Measurements from ENCODE around the gene TSPAN18.

- no peak for TF ChIP-seq EZH2phosphoT487 (IDR thresholded peaks at IDR 0.05; ENCODE audit: unreplicated experiment)
- TF ChIP-seq CREB1 (CRISPR knock-in tag; IDR thresholded peaks at IDR 0.05; ENCODE audit: low read depth) = no peak
- TF ChIP-seq JUNB (IDR thresholded peaks at IDR 0.05; ENCODE audit: unreplicated experiment) = no peak
- TF ChIP-seq CTCF (conservative IDR thresholded peaks at IDR 0.05; ENCODE audit: low read depth in 2 of 2) = no peak
- TF ChIP-seq EZH2 (IDR thresholded peaks at IDR 0.05; ENCODE audit: low read depth, unreplicated experiment) = no peak
- no peak for TF ChIP-seq POLR2AphosphoS5 (IDR thresholded peaks at IDR 0.05; ENCODE audit: low read depth)
- no peak for TF ChIP-seq ETS1 (IDR thresholded peaks at IDR 0.05)
- no peak for TF ChIP-seq REST (IDR thresholded peaks at IDR 0.05; ENCODE audit: unreplicated experiment)
- no peak for TF ChIP-seq ZNF114 (CRISPR knock-in tag; IDR thresholded peaks at IDR 0.05)
- no peak for TF ChIP-seq STAT1 (IDR thresholded peaks at IDR 0.05; ENCODE audit: unreplicated experiment)
- TF ChIP-seq NANOG (IDR thresholded peaks at IDR 0.05; ENCODE audit: borderline replicate concordance) = no peak
- no peak for TF ChIP-seq ZNF331 (CRISPR knock-in tag; IDR thresholded peaks at IDR 0.05; ENCODE audit: low read depth)
- no peak for TF ChIP-seq ZNF462 (CRISPR knock-in tag; IDR thresholded peaks at IDR 0.05)
Measured at GRCh38 chr11:44812971-44813370, 86.2 kb downstream of the TSPAN18 start.

Data from GM23338 (cell line).